Activated CD4-positive, alpha-beta T cell treated with anti-CD3 and anti-CD28 coated beads, Interleukin-2, amount 50 U/mL, for 24 hours (primary cell): ENCODE measurements around the gene PAAF1.

ENCODE experiments used
- DNase-seq, 2 donors: peaks; one replicate each; pipeline ENCODE4 v3.0.0-alpha.2; 2020; ENCODE audit warnings: low read depth in 1 of 2, low spot score in 1 of 2

Gene PAAF1

GRCh38 chr11:73944901-73945300 is 68.1 kb downstream of the PAAF1 start:
- no peak for DNase-seq

GRCh38 chr11:73945396-73945795 is 68.6 kb downstream of the PAAF1 start:
- DNase-seq = no peak

GRCh38 chr11:73946798-73947458 is 70.1 kb downstream of the PAAF1 start:
- no peak for DNase-seq

GRCh38 chr11:73949246-73949645 is 72.4 kb downstream of the PAAF1 start:
- DNase-seq = no peak

- no peak for DNase-seq
Observed at GRCh38 chr11:73949912-73950311, 73.1 kb downstream of the PAAF1 start.

- no peak for DNase-seq
Observed at GRCh38 chr11:73950869-73951710, 74.3 kb downstream of the PAAF1 start, which contains the start of gene DNAJB13. Gene DNAJB13 (plus strand): TSS chr11:73951026. CDS start chr11:73951070, 44 bp downstream.

GRCh38 chr11:73951797-73952196 is 75.0 kb downstream of the PAAF1 start:
- no peak for DNase-seq

GRCh38 chr11:73956876-73957653 is 80.3 kb downstream of the PAAF1 start:
- no peak for DNase-seq

- DNase-seq = no peak
Observed at GRCh38 chr11:73957654-73958361, 81.0 kb downstream of the PAAF1 start.

- no peak for DNase-seq
Observed at GRCh38 chr11:73958521-73959141, 81.8 kb downstream of the PAAF1 start.

GRCh38 chr11:73961321-73961720 is 84.5 kb downstream of the PAAF1 start:
- DNase-seq = no peak

GRCh38 chr11:73962101-73962705 is 85.4 kb downstream of the PAAF1 start:
- no peak for DNase-seq

- no peak for DNase-seq
Observed at GRCh38 chr11:73963861-73964260, 87.1 kb downstream of the PAAF1 start.

- DNase-seq = no peak
Observed at GRCh38 chr11:73965076-73965763, 88.4 kb downstream of the PAAF1 start.

- DNase-seq = no peak
Observed at GRCh38 chr11:73965764-73966121, 88.9 kb downstream of the PAAF1 start.

GRCh38 chr11:73968356-73968966 is 91.7 kb downstream of the PAAF1 start:
- no peak for DNase-seq

GRCh38 chr11:73969091-73969490 is 92.3 kb downstream of the PAAF1 start:
- DNase-seq = no peak

- no peak for DNase-seq
Observed at GRCh38 chr11:73969991-73970800, 93.4 kb downstream of the PAAF1 start.
